BLaER1 treated with 17β-estradiol and CSF1 and Interleukin-3, amounts not matched to agents 10 nM and 100 nM (cell line): ENCODE data around the gene TRMU.
A peak's percentile ranks its signal among the peaks of the same experiment; 100 is the strongest.

Source experiments
- H3K27ac ChIP-seq, 11 experiments: shearing (Covaris generic); formaldehyde crosslinking; 2 replicates each; pipeline ENCODE4 v1.8.1; 2022
- H3K27me3 ChIP-seq, 11 experiments: shearing (Covaris generic); formaldehyde crosslinking; 2 replicates each; pipeline ENCODE4 v1.8.1; 2022
- H3K36me3 ChIP-seq, 11 experiments: shearing (Covaris generic); formaldehyde crosslinking; 2 replicates each; pipeline ENCODE4 v1.8.1; 2022
- H3K4me1 ChIP-seq, 10 experiments: shearing (Covaris generic); formaldehyde crosslinking; 2 replicates each; pipeline ENCODE4 v1.8.1; 2022
- H3K4me2 ChIP-seq, 11 experiments: shearing (Covaris generic); formaldehyde crosslinking; 2 replicates each; pipeline ENCODE4 v1.8.1; 2022
- H3K4me3 ChIP-seq, 10 experiments: shearing (Covaris generic); formaldehyde crosslinking; 2 replicates each; pipeline ENCODE4 v1.8.1; 2022
- H3K9ac ChIP-seq, 11 experiments: shearing (Covaris generic); formaldehyde crosslinking; 2 replicates each; pipeline ENCODE4 v1.8.1; 2022
- H3K9me3 ChIP-seq, 11 experiments: shearing (Covaris generic); formaldehyde crosslinking; replicated peaks in 1 of 11; 2 replicates each; pipeline ENCODE4 v1.8.1; 2022
- H4K20me1 ChIP-seq, 11 experiments: shearing (Covaris generic); formaldehyde crosslinking; 2 replicates each; pipeline ENCODE4 v1.8.1; 2022
- Cebpa-rat ChIP-seq, 11 experiments: shearing (Covaris generic); IDR thresholded peaks; 2 replicates each; pipeline ENCODE4 v1.8.1; 2022

TRMU gene

GRCh38 chr22:46359362-46359761 is 23.8 kb downstream of the TRMU start:
- H3K27me3 ChIP-seq: peaks cover 6 to 38% (median 30%) of the 10 kb centered on the region in 11 experiments; a peak in 20 of 22 replicates
- peaks cover 7 to 50% (median 42%) of the 10 kb centered on the region in 11 experiments for H3K36me3 ChIP-seq
- H4K20me1 ChIP-seq: peaks cover 15 to 98% (median 89%) of the 10 kb centered on the region in 11 experiments; a peak in 21 of 22 replicates
- H3K4me3 ChIP-seq: no peak overlapping the region
- H3K4me1 ChIP-seq: peaks cover 25 to 68% (median 59%) of the 10 kb centered on the region in 10 experiments
- no peak for TF ChIP-seq Cebpa-rat (IDR thresholded peaks at IDR 0.05)
- no peak overlapping the region for H3K9ac ChIP-seq
- H3K4me2 ChIP-seq: no peak overlapping the region
- no peak overlapping the region for H3K27ac ChIP-seq
- no peaks in the 10 kb centered on the region for H3K9me3 ChIP-seq

GRCh38 chr22:46360097-46360496 is 24.6 kb downstream of the TRMU start:
- Histone ChIP-seq H3K9ac (no peak overlapping the region), H3K27me3 (peaks cover 13 to 45% (median 37%) of the 10 kb centered on the region in 11 experiments), H3K36me3 (peaks cover 0 to 43% (median 34%) of the 10 kb centered on the region in 11 experiments; a peak in 20 of 22 replicates), H3K9me3 (no peaks in the 10 kb centered on the region), H3K4me1 (peaks cover 33 to 68% (median 60%) of the 10 kb centered on the region in 10 experiments), H3K4me2 (no peak overlapping the region), H3K27ac (no peak overlapping the region), H4K20me1 (peaks cover 7 to 98% (median 89%) of the 10 kb centered on the region in 11 experiments; a peak in 21 of 22 replicates), H3K4me3 (no peak overlapping the region)
- no peak for TF ChIP-seq Cebpa-rat (IDR thresholded peaks at IDR 0.05)

GRCh38 chr22:46360891-46361290 is 25.4 kb downstream of the TRMU start:
- Histone ChIP-seq H3K36me3 (peaks cover 0 to 38% (median 29%) of the 10 kb centered on the region in 11 experiments; a peak in 19 of 22 replicates), H3K27me3 (peaks cover 18 to 51% (median 42%) of the 10 kb centered on the region in 11 experiments), H3K9me3 (no peaks in the 10 kb centered on the region), H3K4me2 (no peak overlapping the region), H3K4me3 (no peak overlapping the region), H3K9ac (no peak overlapping the region), H3K27ac (no peak overlapping the region), H4K20me1 (peaks cover 1 to 93% (median 85%) of the 10 kb centered on the region in 11 experiments; a peak in 20 of 22 replicates), H3K4me1 (peaks cover 30 to 65% (median 57%) of the 10 kb centered on the region in 10 experiments)
- TF ChIP-seq Cebpa-rat (IDR thresholded peaks at IDR 0.05): no peak

- Histone ChIP-seq H3K9ac (peak overlapping the region in 1 of 11 experiments; percentile 37; a peak in 1 of 22 replicates), H3K36me3 (peaks cover 0 to 34% (median 25%) of the 10 kb centered on the region in 11 experiments; a peak in 18 of 22 replicates), H3K27ac (no peak overlapping the region)
These were observed 26.3 kb downstream of the TRMU start for GRCh38 chr22:46361826-46362202.

GRCh38 chr22:46362203-46362933 is 26.9 kb downstream of the TRMU start:
- Histone ChIP-seq H4K20me1 (peaks cover 0 to 90% (median 78%) of the 10 kb centered on the region in 11 experiments; a peak in 19 of 22 replicates), H3K4me3 (no peak overlapping the region), H3K4me1 (peaks cover 20 to 62% (median 53%) of the 10 kb centered on the region in 10 experiments), H3K36me3 (peaks cover 0 to 29% (median 19%) of the 10 kb centered on the region in 11 experiments; a peak in 16 of 22 replicates), H3K27ac (peak overlapping the region in 2 of 11 experiments; percentile 3 to 52; a peak in 2 of 22 replicates), H3K9me3 (no peaks in the 10 kb centered on the region), H3K9ac (peak overlapping the region in 1 of 11 experiments; percentile 37; a peak in 2 of 22 replicates), H3K27me3 (peaks cover 30 to 63% (median 55%) of the 10 kb centered on the region in 11 experiments), H3K4me2 (peak overlapping the region in 10 of 11 experiments; percentile 3 to 95 (median 90); a peak in 19 of 22 replicates)
- 0 out of 22 replicates have a peak, but pooled peaks of 1 of the 11 experiments have one; percentile 48 for TF ChIP-seq Cebpa-rat (IDR thresholded peaks at IDR 0.05)

More at GRCh38 chr22:46361826-46362202, 26.3 kb downstream of the TRMU start:
- H3K4me2 ChIP-seq: peak overlapping the region in 9 of 11 experiments; percentile 46 to 95 (median 90); a peak in 17 of 22 replicates
- H3K9me3 ChIP-seq: no peaks in the 10 kb centered on the region
- H3K4me1 ChIP-seq: peaks cover 21 to 62% (median 53%) of the 10 kb centered on the region in 10 experiments
- TF ChIP-seq Cebpa-rat (IDR thresholded peaks at IDR 0.05): no peak
- no peak overlapping the region for H3K4me3 ChIP-seq
- H4K20me1 ChIP-seq: peaks cover 0 to 90% (median 81%) of the 10 kb centered on the region in 11 experiments; a peak in 20 of 22 replicates
- peaks cover 25 to 58% (median 50%) of the 10 kb centered on the region in 11 experiments for H3K27me3 ChIP-seq

- H3K27ac ChIP-seq: peak overlapping the region in 2 of 11 experiments; percentile 3 to 52; a peak in 2 of 22 replicates
- H3K9me3 ChIP-seq: no peaks in the 10 kb centered on the region
- peak overlapping the region in 10 of 11 experiments; percentile 3 to 95 (median 90); a peak in 19 of 22 replicates for H3K4me2 ChIP-seq
- TF ChIP-seq Cebpa-rat (IDR thresholded peaks at IDR 0.05): no peak
- H3K4me3 ChIP-seq: no peak overlapping the region
- H4K20me1 ChIP-seq: peaks cover 0 to 88% (median 76%) of the 10 kb centered on the region in 11 experiments; a peak in 19 of 22 replicates
- peaks cover 0 to 22% (median 15%) of the 10 kb centered on the region in 11 experiments; a peak in 14 of 22 replicates for H3K36me3 ChIP-seq
- peaks cover 32 to 70% (median 62%) of the 10 kb centered on the region in 11 experiments for H3K27me3 ChIP-seq
- H3K4me1 ChIP-seq: peaks cover 20 to 63% (median 54%) of the 10 kb centered on the region in 10 experiments
- peak overlapping the region in 1 of 11 experiments; percentile 30; a peak in 2 of 22 replicates for H3K9ac ChIP-seq
These were observed 27.5 kb downstream of the TRMU start for GRCh38 chr22:46362934-46363515.

- no peak for TF ChIP-seq Cebpa-rat (IDR thresholded peaks at IDR 0.05)
- no peak overlapping the region; a peak in 1 of 20 replicates for H3K4me3 ChIP-seq
- H3K9ac ChIP-seq: no peak overlapping the region
- H3K9me3 ChIP-seq: no peaks in the 10 kb centered on the region
- H4K20me1 ChIP-seq: peaks cover 0 to 83% (median 73%) of the 10 kb centered on the region in 11 experiments; a peak in 19 of 22 replicates
- peaks cover 32 to 77% (median 67%) of the 10 kb centered on the region in 11 experiments for H3K27me3 ChIP-seq
- peak overlapping the region in 10 of 11 experiments; percentile 41 to 95 (median 90); a peak in 18 of 22 replicates for H3K4me2 ChIP-seq
- H3K36me3 ChIP-seq: peaks cover 0 to 15% (median 8%) of the 10 kb centered on the region in 11 experiments; a peak in 9 of 22 replicates
- H3K27ac ChIP-seq: no peak overlapping the region
- H3K4me1 ChIP-seq: peaks cover 20 to 61% (median 54%) of the 10 kb centered on the region in 10 experiments
These were observed 28.3 kb downstream of the TRMU start for GRCh38 chr22:46363611-46364321.
